PC-3 (cell line): ENCODE data around the gene GPS1.

ENCODE experiments used
- CTCF ChIP-seq: fragments of 300-600 bp; sonication (generic); conservative IDR thresholded peaks from 2 replicates; pipeline ENCODE4 v1.5.1; 2017; ENCODE audit warnings: antibody characterized with exemption, low read depth, mild to moderate bottlenecking, low read length
- EZH2phosphoT487 ChIP-seq: fragments of 300-600 bp; sonication (generic); IDR thresholded peaks from 2 replicates; pipeline ENCODE4 v1.6.1; 2018; ENCODE audit warnings: mild to moderate bottlenecking, antibody characterized with exemption, low read length, borderline replicate concordance

- TF ChIP-seq CTCF (no peak), EZH2phosphoT487 (no peak)
Measured at GRCh38 chr17:82070611-82071010, 18.9 kb downstream of the GPS1 start.
